RCC 7860 (cell line): ENCODE measurements around the gene NPY.
"Not testable (repeated sequence)": the region's sequence is repeated elsewhere in the genome, so short reads cannot be mapped to it uniquely, and the experiment has no call there.

ENCODE experiments used
- DNase-seq: peaks from one replicate; pipeline ENCODE4 v3.0.0-alpha.2; 2015; ENCODE audit warnings: low spot score
- FAIRE-seq: peaks from 2 replicates; lab custom pipeline; 2012; peaks lifted over from hg19 to GRCh38; lab: Jason Lieb, UNC

NPY gene

GRCh38 chr7:24283897-24284698 is at the start of gene NPY:
Gene NPY (plus strand): TSS chr7:24284190. CDS start chr7:24285241, 1,051 bp downstream.
- FAIRE-seq: no peak
- no peak for DNase-seq

- no peak for FAIRE-seq
- no peak for DNase-seq
Observed at GRCh38 chr7:24239260-24239659, 44.7 kb upstream of the NPY start.

GRCh38 chr7:24241206-24241605 is 42.8 kb upstream of the NPY start:
- DNase-seq (peak; percentile 31), FAIRE-seq (peak; percentile 66)

GRCh38 chr7:24244554-24244953 is 39.4 kb upstream of the NPY start:
- FAIRE-seq (no peak), DNase-seq (no peak)

- DNase-seq: no peak
- no peak for FAIRE-seq
Observed at GRCh38 chr7:24245362-24245761, 38.6 kb upstream of the NPY start.

- no peak for DNase-seq
Observed at GRCh38 chr7:24249266-24249665, 34.7 kb upstream of the NPY start.

GRCh38 chr7:24251568-24251967 is 32.4 kb upstream of the NPY start:
- DNase-seq: no peak
- FAIRE-seq: no peak

More at GRCh38 chr7:24249266-24249665, 34.7 kb upstream of the NPY start:
- no peak for FAIRE-seq

- DNase-seq (no peak), FAIRE-seq (no peak)
Observed at GRCh38 chr7:24255139-24255538, 28.9 kb upstream of the NPY start.

- DNase-seq, FAIRE-seq: not testable (repeated sequence)
Observed at GRCh38 chr7:24258324-24258723, 25.7 kb upstream of the NPY start.

- no peak for FAIRE-seq
- no peak for DNase-seq
Observed at GRCh38 chr7:24271938-24272337, 12.1 kb upstream of the NPY start.

GRCh38 chr7:24279512-24279911 is 4.5 kb upstream of the NPY start:
- DNase-seq (no peak), FAIRE-seq (no peak)

- DNase-seq: no peak
Observed at GRCh38 chr7:24283554-24283896, 465 bp upstream of the NPY start.

GRCh38 chr7:24284699-24285506 is 913 bp downstream of the NPY start:
- DNase-seq (no peak), FAIRE-seq (no peak)

More at GRCh38 chr7:24283554-24283896, 465 bp upstream of the NPY start:
- FAIRE-seq: no peak

- FAIRE-seq (peak; percentile 16), DNase-seq (peak; percentile 63)
Observed at GRCh38 chr7:24290004-24290641, 6.1 kb downstream of the NPY start.

- no peak for DNase-seq
- FAIRE-seq: no peak
Observed at GRCh38 chr7:24291271-24291670, 7.3 kb downstream of the NPY start.

- DNase-seq (no peak), FAIRE-seq (no peak)
Observed at GRCh38 chr7:24297362-24297761, 13.4 kb downstream of the NPY start.

- FAIRE-seq (no peak), DNase-seq (no peak)
Observed at GRCh38 chr7:24298696-24299095, 14.7 kb downstream of the NPY start.

- DNase-seq: no peak
Observed at GRCh38 chr7:24299192-24299591, 15.2 kb downstream of the NPY start.

GRCh38 chr7:24301703-24302102 is 17.7 kb downstream of the NPY start:
- FAIRE-seq: no peak
- no peak for DNase-seq

More at GRCh38 chr7:24299192-24299591, 15.2 kb downstream of the NPY start:
- no peak for FAIRE-seq

GRCh38 chr7:24304494-24305095 is 20.6 kb downstream of the NPY start:
- no peak for DNase-seq
- FAIRE-seq: no peak

- no peak for DNase-seq
- FAIRE-seq: no peak
Observed at GRCh38 chr7:24307326-24307725, 23.3 kb downstream of the NPY start.
